ENCODE results near the gene OXCT1.

GRCh38 chr5:41852293-41852692, 17.9 kb downstream of the OXCT1 start:
- TF ChIP-seq CTCF (conservative IDR thresholded peaks at IDR 0.05) (no peak), ZFX (IDR thresholded peaks at IDR 0.05) (no peak)
